HG02763 (cell line): Measurements from ENCODE around the gene RGS7.
"Not testable (repeated sequence)": the region's sequence is repeated elsewhere in the genome, so short reads cannot be mapped to it uniquely, and the experiment has no call there.

Experiments
- ATAC-seq: cut with Tn5 transposase; IDR thresholded peaks from one replicate; pipeline ENCODE4 v1.9.1; 2021; ENCODE audit warnings: mild to moderate bottlenecking, moderate library complexity; ENCODE audit not compliant: unreplicated experiment

Gene RGS7

GRCh38 chr1:241274693-241275092, 82.3 kb downstream of the RGS7 start:
- no peak for ATAC-seq

GRCh38 chr1:241272828-241273227, 84.2 kb downstream of the RGS7 start:
- ATAC-seq = no peak

GRCh38 chr1:241271427-241271826, 85.6 kb downstream of the RGS7 start:
- ATAC-seq = no peak

- ATAC-seq = no peak
Observed at GRCh38 chr1:241270016-241270415, 87.0 kb downstream of the RGS7 start.

GRCh38 chr1:241269116-241269515, 87.9 kb downstream of the RGS7 start:
- no peak for ATAC-seq

- no peak for ATAC-seq
Observed at GRCh38 chr1:241266121-241266520, 90.9 kb downstream of the RGS7 start.

GRCh38 chr1:241265428-241265827, 91.6 kb downstream of the RGS7 start:
- no peak for ATAC-seq

- ATAC-seq = no peak
Observed at GRCh38 chr1:241263346-241263745, 93.7 kb downstream of the RGS7 start.

- ATAC-seq = no peak
Observed at GRCh38 chr1:241253471-241253870, 103.5 kb downstream of the RGS7 start.

GRCh38 chr1:241250465-241250864, 106.5 kb downstream of the RGS7 start:
- ATAC-seq = no peak

- no peak for ATAC-seq
Observed at GRCh38 chr1:241240069-241240468, 116.9 kb downstream of the RGS7 start.

GRCh38 chr1:241237873-241238272, 119.1 kb downstream of the RGS7 start:
- ATAC-seq = no peak

- ATAC-seq = no peak
Observed at GRCh38 chr1:241235256-241235897, 121.6 kb downstream of the RGS7 start.

GRCh38 chr1:241229711-241230110, 127.3 kb downstream of the RGS7 start:
- no peak for ATAC-seq

- ATAC-seq = no peak
Observed at GRCh38 chr1:241229216-241229615, 127.8 kb downstream of the RGS7 start.

- no peak for ATAC-seq
Observed at GRCh38 chr1:241228339-241228738, 128.7 kb downstream of the RGS7 start.

GRCh38 chr1:241225741-241226140, 131.3 kb downstream of the RGS7 start:
- no peak for ATAC-seq

- not testable (repeated sequence) for ATAC-seq
Observed at GRCh38 chr1:241224189-241224588, 132.8 kb downstream of the RGS7 start.

- ATAC-seq = not testable (repeated sequence)
Observed at GRCh38 chr1:241222813-241223212, 134.2 kb downstream of the RGS7 start.

GRCh38 chr1:241221319-241221718, 135.7 kb downstream of the RGS7 start:
- no peak for ATAC-seq

GRCh38 chr1:241220913-241221312, 136.1 kb downstream of the RGS7 start:
- not testable (repeated sequence) for ATAC-seq

GRCh38 chr1:241219449-241219848, 137.6 kb downstream of the RGS7 start:
- ATAC-seq = no peak

GRCh38 chr1:241217516-241217915, 139.5 kb downstream of the RGS7 start:
- no peak for ATAC-seq
